GM21360 (cell line): ENCODE measurements around the gene NHERF2.

ENCODE experiments used
- ATAC-seq: cut with Tn5 transposase; IDR thresholded peaks from one replicate; pipeline ENCODE4 v1.9.1; 2021; ENCODE audit warnings: mild to moderate bottlenecking, moderate library complexity; ENCODE audit not compliant: unreplicated experiment

NHERF2 gene

GRCh38 chr16:2026461-2027023 is at the start of gene NHERF2:
Gene NHERF2 (plus strand): TSS chr16:2026902. CDS start chr16:2027006, 104 bp downstream.
- ATAC-seq: no peak

- no peak for ATAC-seq
Measured at GRCh38 chr16:1976951-1977874, 49.5 kb upstream of the NHERF2 start.

GRCh38 chr16:1977875-1978268 is 48.8 kb upstream of the NHERF2 start:
- ATAC-seq: no peak

GRCh38 chr16:1978476-1979120 is 48.1 kb upstream of the NHERF2 start:
- no peak for ATAC-seq

GRCh38 chr16:1979271-1980029 is 47.3 kb upstream of the NHERF2 start:
- no peak for ATAC-seq

- no peak for ATAC-seq
Measured at GRCh38 chr16:1980030-1980769, 46.5 kb upstream of the NHERF2 start.

- ATAC-seq: no peak
Measured at GRCh38 chr16:1980770-1981087, 46.0 kb upstream of the NHERF2 start.

- ATAC-seq: no peak
Measured at GRCh38 chr16:1981398-1981836, 45.3 kb upstream of the NHERF2 start, which contains the start of gene NOXO1. Gene NOXO1 (minus strand): TSS chr16:1981469. CDS start chr16:1981179, 290 bp downstream.

- ATAC-seq: no peak
Measured at GRCh38 chr16:1982013-1982433, 44.7 kb upstream of the NHERF2 start.

- ATAC-seq: no peak
Measured at GRCh38 chr16:1982991-1983543, 43.6 kb upstream of the NHERF2 start.

GRCh38 chr16:1983544-1984346 is 43.0 kb upstream of the NHERF2 start, which contains the start of gene GFER:
Gene GFER (plus strand): TSS chr16:1984193. CDS start chr16:1984219, 26 bp downstream.
- peak; percentile 67 for ATAC-seq

- ATAC-seq: peak; percentile 5
Measured at GRCh38 chr16:1984347-1985225, 42.1 kb upstream of the NHERF2 start.

- ATAC-seq: no peak
Measured at GRCh38 chr16:1985466-1986150, 41.1 kb upstream of the NHERF2 start.

- no peak for ATAC-seq
Measured at GRCh38 chr16:1987198-1987597, 39.5 kb upstream of the NHERF2 start.

- ATAC-seq: no peak
Measured at GRCh38 chr16:1989209-1990100, 37.2 kb upstream of the NHERF2 start, which contains the start of gene SYNGR3. Gene SYNGR3 (plus strand): TSS chr16:1989970. CDS start chr16:1990103, 133 bp downstream.

GRCh38 chr16:1990101-1990350 is 36.7 kb upstream of the NHERF2 start:
- ATAC-seq: no peak
